GM12872 (cell line): ENCODE data around the gene LY86.
A peak's percentile ranks its signal among the peaks of the same experiment; 100 is the strongest.

Source experiments
- TF ChIP-seq, protein P1 (sequence below): IDR thresholded peaks from 3 replicates; pipeline ENCODE4 v1.5.1; 2011; ENCODE audit warnings: low read depth, mild to moderate bottlenecking, low read length, moderate library complexity; ENCODE audit not compliant: insufficient read depth

LY86 gene

GRCh38 chr6:6547110-6547879 is 41.2 kb upstream of the LY86 start:
- TF ChIP-seq, protein P1, sequence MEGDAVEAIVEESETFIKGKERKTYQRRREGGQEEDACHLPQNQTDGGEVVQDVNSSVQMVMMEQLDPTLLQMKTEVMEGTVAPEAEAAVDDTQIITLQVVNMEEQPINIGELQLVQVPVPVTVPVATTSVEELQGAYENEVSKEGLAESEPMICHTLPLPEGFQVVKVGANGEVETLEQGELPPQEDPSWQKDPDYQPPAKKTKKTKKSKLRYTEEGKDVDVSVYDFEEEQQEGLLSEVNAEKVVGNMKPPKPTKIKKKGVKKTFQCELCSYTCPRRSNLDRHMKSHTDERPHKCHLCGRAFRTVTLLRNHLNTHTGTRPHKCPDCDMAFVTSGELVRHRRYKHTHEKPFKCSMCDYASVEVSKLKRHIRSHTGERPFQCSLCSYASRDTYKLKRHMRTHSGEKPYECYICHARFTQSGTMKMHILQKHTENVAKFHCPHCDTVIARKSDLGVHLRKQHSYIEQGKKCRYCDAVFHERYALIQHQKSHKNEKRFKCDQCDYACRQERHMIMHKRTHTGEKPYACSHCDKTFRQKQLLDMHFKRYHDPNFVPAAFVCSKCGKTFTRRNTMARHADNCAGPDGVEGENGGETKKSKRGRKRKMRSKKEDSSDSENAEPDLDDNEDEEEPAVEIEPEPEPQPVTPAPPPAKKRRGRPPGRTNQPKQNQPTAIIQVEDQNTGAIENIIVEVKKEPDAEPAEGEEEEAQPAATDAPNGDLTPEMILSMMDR: peak; percentile 85

GRCh38 chr6:6556161-6556737 is 32.3 kb upstream of the LY86 start:
- TF ChIP-seq, protein P1: no peak

GRCh38 chr6:6556738-6557503 is 31.6 kb upstream of the LY86 start:
- TF ChIP-seq, protein P1: peak; percentile 91

- TF ChIP-seq, protein P1: no peak
Observed at GRCh38 chr6:6557504-6557839, 31.0 kb upstream of the LY86 start.

GRCh38 chr6:6557886-6558285 is 30.6 kb upstream of the LY86 start:
- TF ChIP-seq, protein P1: no peak

GRCh38 chr6:6559994-6560570 is 28.4 kb upstream of the LY86 start:
- TF ChIP-seq, protein P1: no peak

- TF ChIP-seq, protein P1: no peak
Observed at GRCh38 chr6:6560909-6561308, 27.6 kb upstream of the LY86 start.
